ENCODE measurements around the gene XRCC4. TPM values are rescaled to one million over a fixed set of nuclear protein-coding genes. Genes with fewer than 3 reads are reported as not detected.
A peak's percentile ranks its signal among the peaks of the same experiment; 100 is the strongest.

XRCC4 gene
- total RNA-seq, 1 donor from 2014 or later, result 12.1 TPM

DNA sequence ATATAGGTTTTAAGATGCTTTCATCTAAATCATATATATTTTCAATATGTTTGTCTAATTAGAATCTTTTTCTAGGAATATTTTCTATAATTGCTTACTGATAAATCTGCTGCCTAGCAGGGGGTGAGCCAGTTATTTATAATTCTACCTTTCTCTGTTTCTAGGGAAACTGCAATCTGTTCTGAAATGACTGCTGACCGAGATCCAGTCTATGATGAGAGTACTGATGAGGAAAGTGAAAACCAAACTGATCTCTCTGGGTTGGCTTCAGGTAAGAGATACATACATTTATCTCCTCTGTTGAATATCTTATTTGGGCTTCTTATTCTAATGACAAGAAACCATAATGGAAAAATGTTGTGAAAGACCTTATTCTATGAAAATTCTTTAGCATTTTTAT, 127.3 kb downstream of the XRCC4 start:
- TF ChIP-seq, protein P1, sequence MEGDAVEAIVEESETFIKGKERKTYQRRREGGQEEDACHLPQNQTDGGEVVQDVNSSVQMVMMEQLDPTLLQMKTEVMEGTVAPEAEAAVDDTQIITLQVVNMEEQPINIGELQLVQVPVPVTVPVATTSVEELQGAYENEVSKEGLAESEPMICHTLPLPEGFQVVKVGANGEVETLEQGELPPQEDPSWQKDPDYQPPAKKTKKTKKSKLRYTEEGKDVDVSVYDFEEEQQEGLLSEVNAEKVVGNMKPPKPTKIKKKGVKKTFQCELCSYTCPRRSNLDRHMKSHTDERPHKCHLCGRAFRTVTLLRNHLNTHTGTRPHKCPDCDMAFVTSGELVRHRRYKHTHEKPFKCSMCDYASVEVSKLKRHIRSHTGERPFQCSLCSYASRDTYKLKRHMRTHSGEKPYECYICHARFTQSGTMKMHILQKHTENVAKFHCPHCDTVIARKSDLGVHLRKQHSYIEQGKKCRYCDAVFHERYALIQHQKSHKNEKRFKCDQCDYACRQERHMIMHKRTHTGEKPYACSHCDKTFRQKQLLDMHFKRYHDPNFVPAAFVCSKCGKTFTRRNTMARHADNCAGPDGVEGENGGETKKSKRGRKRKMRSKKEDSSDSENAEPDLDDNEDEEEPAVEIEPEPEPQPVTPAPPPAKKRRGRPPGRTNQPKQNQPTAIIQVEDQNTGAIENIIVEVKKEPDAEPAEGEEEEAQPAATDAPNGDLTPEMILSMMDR (IDR thresholded peaks at IDR 0.05; ENCODE audit: unreplicated experiment), result no peak
- no peak overlapping the region for H3K27ac Mint-ChIP-seq
- no peak for DNase-seq (ENCODE audit: low spot score in 2 of 2, unreplicated experiment in 2 of 2)
- no peak overlapping the region for H3K4me3 Mint-ChIP-seq
- H3K36me3 Mint-ChIP-seq, result peaks cover 2% of the 10 kb centered on the region
- no peaks in the 10 kb centered on the region for H3K27me3 Mint-ChIP-seq (ENCODE audit: low read depth)
- H3K4me1 Mint-ChIP-seq, result peaks cover 2% of the 10 kb centered on the region
- no peaks in the 10 kb centered on the region for H3K9me3 Mint-ChIP-seq

- H3K4me3 Mint-ChIP-seq, result no peak overlapping the region
- H3K4me1 Mint-ChIP-seq, result no peaks in the 10 kb centered on the region
- no peaks in the 10 kb centered on the region for H3K27me3 Mint-ChIP-seq (ENCODE audit: low read depth)
- no peaks in the 10 kb centered on the region for H3K9me3 Mint-ChIP-seq
- H3K27ac Mint-ChIP-seq, result no peak overlapping the region
- peaks cover 2% of the 10 kb centered on the region for H3K36me3 Mint-ChIP-seq
- TF ChIP-seq, protein P1 (IDR thresholded peaks at IDR 0.05; ENCODE audit: unreplicated experiment), result no peak
- no peak for DNase-seq (ENCODE audit: low spot score in 2 of 2, unreplicated experiment in 2 of 2)
Measured at GRCh38 chr5:83209963-83210362, 132.6 kb downstream of the XRCC4 start.

- Mint-ChIP-seq H3K4me3 (no peak overlapping the region), H3K4me1 (peaks cover 10% of the 10 kb centered on the region), H3K27ac (no peak overlapping the region), H3K36me3 (peaks cover 8% of the 10 kb centered on the region), H3K9me3 (peaks cover 12% of the 10 kb centered on the region), H3K27me3 (ENCODE audit: low read depth) (no peaks in the 10 kb centered on the region)
- TF ChIP-seq, protein P1 (IDR thresholded peaks at IDR 0.05; ENCODE audit: unreplicated experiment), result no peak
- no peak for DNase-seq (ENCODE audit: low spot score in 2 of 2, unreplicated experiment in 2 of 2)
Measured at GRCh38 chr5:83219077-83219476, 141.7 kb downstream of the XRCC4 start.

- H3K27me3 Mint-ChIP-seq (ENCODE audit: low read depth), result no peaks in the 10 kb centered on the region
- peaks cover 8% of the 10 kb centered on the region for H3K36me3 Mint-ChIP-seq
- DNase-seq (ENCODE audit: low spot score in 2 of 2, unreplicated experiment in 2 of 2), result no peak
- peaks cover 10% of the 10 kb centered on the region for H3K4me1 Mint-ChIP-seq
- H3K9me3 Mint-ChIP-seq, result peaks cover 12% of the 10 kb centered on the region
- no peak overlapping the region for H3K4me3 Mint-ChIP-seq
- TF ChIP-seq, protein P1 (IDR thresholded peaks at IDR 0.05; ENCODE audit: unreplicated experiment), result no peak
- no peak overlapping the region for H3K27ac Mint-ChIP-seq
Measured at GRCh38 chr5:83219495-83219894, 142.1 kb downstream of the XRCC4 start.

DNA sequence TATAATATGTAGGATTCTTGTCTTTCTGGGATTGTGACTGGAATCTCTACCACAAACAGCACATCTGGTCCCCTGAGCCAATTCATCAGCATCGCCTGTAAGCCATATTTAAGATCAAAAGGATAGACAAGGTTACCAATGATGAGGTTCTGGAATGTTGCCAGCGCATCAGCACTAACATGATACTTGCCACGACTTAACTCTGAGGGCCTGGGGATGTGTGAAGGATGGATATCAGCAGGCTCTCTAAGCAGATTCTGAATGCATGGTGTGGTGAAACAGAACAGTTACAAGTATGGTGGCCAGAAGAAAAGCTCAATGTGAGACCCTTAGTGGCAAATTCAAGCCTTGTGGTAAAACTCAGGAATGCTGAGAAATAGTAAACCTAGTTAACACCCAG, 143.0 kb downstream of the XRCC4 start:
- Mint-ChIP-seq H3K9me3 (peaks cover 12% of the 10 kb centered on the region), H3K27me3 (ENCODE audit: low read depth) (no peaks in the 10 kb centered on the region), H3K27ac (peak overlapping the region; percentile 7), H3K4me1 (peaks cover 10% of the 10 kb centered on the region), H3K36me3 (peaks cover 8% of the 10 kb centered on the region), H3K4me3 (no peak overlapping the region)
- TF ChIP-seq, protein P1 (IDR thresholded peaks at IDR 0.05; ENCODE audit: unreplicated experiment), result no peak
- no peak for DNase-seq (ENCODE audit: low spot score in 2 of 2, unreplicated experiment in 2 of 2)

GRCh38 chr5:83222906-83223305, 145.6 kb downstream of the XRCC4 start:
- peaks cover 8% of the 10 kb centered on the region for H3K36me3 Mint-ChIP-seq
- no peak overlapping the region for H3K4me3 Mint-ChIP-seq

More at GRCh38 chr5:83222906-83223305, 145.6 kb downstream of the XRCC4 start:
- Mint-ChIP-seq H3K9me3 (peaks cover 9% of the 10 kb centered on the region), H3K27me3 (ENCODE audit: low read depth) (no peaks in the 10 kb centered on the region), H3K4me1 (peaks cover 10% of the 10 kb centered on the region), H3K27ac (no peak overlapping the region)
- no peak for DNase-seq (ENCODE audit: low spot score in 2 of 2, unreplicated experiment in 2 of 2)
- TF ChIP-seq, protein P1 (IDR thresholded peaks at IDR 0.05; ENCODE audit: unreplicated experiment), result no peak
